GM12878 (cell line): Measurements from ENCODE around the gene BRWD1. TPM values are rescaled to one million over a fixed set of nuclear protein-coding genes. Genes with fewer than 3 reads are reported as not detected.

Experiments used
- ATAC-seq: fragments of 200-7000 bp; cut with Tn5 transposase; 3 replicates; pipeline ENCODE4 v1.9.1; 2020; ENCODE audit warnings: mild to moderate bottlenecking, moderate library complexity
- BruUV-seq: library from RNA; stranded (reverse); fragments of 400-500 nt; replicated peaks from 2 replicates; lab custom pipeline; 2021; lab: Mats Ljungman, UMichigan
- CTCF ChIA-PET: fragments of 300-600 bp; sonication (Branson Sonifier 250); formaldehyde crosslinking; extraction: SDS; loops from one replicate; lab custom pipeline; 2021; ENCODE audit warnings: inconsistent platforms; lab: Yijun Ruan, JAX
- POLR2A ChIA-PET: fragments of 350-600 bp; formaldehyde crosslinking; extraction: SDS; loops from one replicate; lab custom pipeline; 2021; ENCODE audit warnings: inconsistent platforms; lab: Charles Lee
- RAD21 ChIA-PET: fragments of 300-600 bp; sonication (Branson Sonifier 250); formaldehyde crosslinking; loops from one replicate; lab custom pipeline; 2023; ENCODE audit warnings: antibody characterized with exemption; ENCODE audit not compliant: unreplicated experiment; lab: Charles Lee
- SMC1A ChIA-PET: fragments of 300-600 bp; sonication (Branson Sonifier 250); formaldehyde crosslinking; loops from one replicate; lab custom pipeline; 2023; ENCODE audit not compliant: unreplicated experiment, uncharacterized antibody; lab: Charles Lee
- DNase-seq: peaks from one replicate; pipeline ENCODE4 v3.0.0-alpha.2; 2011; ENCODE audit warnings: low read depth, low spot score
- FAIRE-seq: peaks from 3 replicates; lab custom pipeline; 2011; peaks lifted over from hg19 to GRCh38; lab: Jason Lieb, UNC
- H2AFZ ChIP-seq: 2 replicates; pipeline ENCODE4 v1.6.0; 2011; ENCODE audit warnings: low read depth, low read length, control low read depth; ENCODE audit not compliant: control insufficient read depth
- H3K27ac ChIP-seq: 2 replicates; pipeline ENCODE4 v1.5.1; 2011; ENCODE audit warnings: control low read depth; ENCODE audit not compliant: control insufficient read depth, insufficient read depth
- H3K27me3 ChIP-seq, 2 experiments: replicated peaks in 1 of 2; 2 replicates each; pipeline versions ENCODE4 v1.6.0 to v1.6.1; 2011; ENCODE audit warnings: low read length in 1 of 2; ENCODE audit not compliant: control insufficient read depth in 2 of 2, insufficient read depth in 2 of 2
- H3K36me3 ChIP-seq, 2 experiments: 2 replicates each; pipeline ENCODE4 v1.5.1; 2011; ENCODE audit warnings: low read length in 1 of 2; ENCODE audit not compliant: control insufficient read depth in 2 of 2, insufficient read depth in 2 of 2
- H3K4me1 ChIP-seq: 2 replicates; pipeline ENCODE4 v1.6.1; 2011; ENCODE audit warnings: mild to moderate bottlenecking, low read length, moderate library complexity, mixed read lengths; ENCODE audit not compliant: control insufficient read depth, insufficient read depth
- H3K4me2 ChIP-seq: 2 replicates; pipeline ENCODE4 v1.6.0; 2011; ENCODE audit warnings: control low read depth; ENCODE audit not compliant: control insufficient read depth, insufficient read depth
- H3K4me3 ChIP-seq: fragments of 200-600 bp; sonication (generic); 2 replicates; pipeline ENCODE4 v1.5.1; 2016
- H3K79me2 ChIP-seq: 2 replicates; pipeline ENCODE4 v1.6.0; 2011; ENCODE audit warnings: low read length; ENCODE audit not compliant: control insufficient read depth, insufficient read depth
- H3K9ac ChIP-seq: 2 replicates; pipeline ENCODE4 v1.8.0; 2011; ENCODE audit warnings: low read length, control low read depth, mixed read lengths; ENCODE audit not compliant: control insufficient read depth, insufficient read depth
- H3K9me3 ChIP-seq: replicated peaks from 3 replicates; pipeline ENCODE4 v1.5.1; 2011; ENCODE audit warnings: mild to moderate bottlenecking, low read length; ENCODE audit not compliant: control insufficient read depth, insufficient read depth
- H4K20me1 ChIP-seq: 2 replicates; pipeline ENCODE4 v1.6.0; 2011; ENCODE audit not compliant: control insufficient read depth, insufficient read depth
- BMI1 ChIP-seq: fragments of 450-650 bp; IDR thresholded peaks from 2 replicates; pipeline ENCODE4 v1.6.1; 2016; ENCODE audit warnings: mild to moderate bottlenecking, moderate library complexity, borderline replicate concordance
- ETV6 ChIP-seq, 2 experiments: fragments of 450-650 bp in 1 of 2; IDR thresholded peaks in 1 of 2; conservative IDR thresholded peaks in 1 of 2; 2 replicates each; pipeline ENCODE4 v1.6.1; 2014; ENCODE audit warnings: antibody characterized with exemption in 1 of 2, borderline replicate concordance in 1 of 2, low read depth in 1 of 2, mild to moderate bottlenecking in 1 of 2, moderate library complexity in 1 of 2
- HDAC6 ChIP-seq: fragments of 200-600 bp; sonication (generic); IDR thresholded peaks from one replicate; pipeline ENCODE4 v1.8.0; 2017; ENCODE audit warnings: antibody characterized with exemption; ENCODE audit not compliant: unreplicated experiment
- MEF2B ChIP-seq: fragments of 450-650 bp; IDR thresholded peaks from 2 replicates; pipeline ENCODE4 v1.6.1; 2018; ENCODE audit warnings: mild to moderate bottlenecking, moderate library complexity; ENCODE audit not compliant: partially characterized antibody, poor library complexity, severe bottlenecking
- NFYA ChIP-seq: IDR thresholded peaks from 2 replicates; pipeline ENCODE4 v1.6.1; 2011; ENCODE audit warnings: low read depth, mild to moderate bottlenecking, low read length, improper control_type of control experiment, borderline replicate concordance
- NFYB ChIP-seq: IDR thresholded peaks from 2 replicates; pipeline ENCODE4 v1.6.1; 2011; ENCODE audit warnings: low read depth, mild to moderate bottlenecking, low read length, improper control_type of control experiment, moderate library complexity; ENCODE audit not compliant: insufficient read depth
- POLR2A ChIP-seq: IDR thresholded peaks from 2 replicates; pipeline ENCODE4 v1.6.1; 2011; ENCODE audit warnings: low read depth, mild to moderate bottlenecking, low read length
- POU2F2 ChIP-seq: IDR thresholded peaks from 3 replicates; pipeline ENCODE4 v1.6.1; 2011; ENCODE audit warnings: low read depth, mild to moderate bottlenecking, low read length, borderline replicate concordance
- STAT1 ChIP-seq: fragments of 450-650 bp; conservative IDR thresholded peaks from 2 replicates; pipeline ENCODE4 v1.6.1; 2014; ENCODE audit warnings: antibody characterized with exemption, mild to moderate bottlenecking
- TARDBP ChIP-seq: IDR thresholded peaks from 2 replicates; pipeline ENCODE4 v1.6.1; 2016; ENCODE audit warnings: borderline replicate concordance
- WRNIP1 ChIP-seq: IDR thresholded peaks from 2 replicates; pipeline ENCODE4 v1.6.1; 2011; ENCODE audit warnings: low read depth, low read length, improper control_type of control experiment, borderline replicate concordance
- YBX1 ChIP-seq: fragments of 450-650 bp; IDR thresholded peaks from 2 replicates; pipeline ENCODE4 v1.6.1; 2016; ENCODE audit warnings: antibody characterized with exemption
- ZBTB11 ChIP-seq: fragments of 450-650 bp; formaldehyde crosslinking; IDR thresholded peaks from 2 replicates; pipeline ENCODE4 v1.5.0; 2022; ENCODE audit warnings: mild to moderate bottlenecking, missing genetic modification characterization
- ZNF207 ChIP-seq: fragments of 450-650 bp; IDR thresholded peaks from 2 replicates; pipeline ENCODE4 v1.6.1; 2014; ENCODE audit warnings: antibody characterized with exemption, mild to moderate bottlenecking, borderline replicate concordance
- ZNF274 ChIP-seq: IDR thresholded peaks from one replicate; pipeline ENCODE4 v1.8.0; 2011; ENCODE audit not compliant: insufficient read length, insufficient read depth
- ZSCAN29 ChIP-seq: fragments of 450-650 bp; IDR thresholded peaks from 2 replicates; pipeline ENCODE4 v1.6.1; 2017; ENCODE audit warnings: mild to moderate bottlenecking, moderate library complexity
- WGBS: methylation state at CpG from one replicate; pipeline ENCODE4 v1.1.6; 2016; ENCODE audit warnings: low lambda C conversion rate; ENCODE audit not compliant: insufficient replicate concordance, insufficient coverage; ENCODE audit errors: missing lambda C conversion rate; 5-methylcytosine and 5-hydroxymethylcytosine counted together
- in situ Hi-C: fragments of 300-500 bp; cut with MboI; formaldehyde crosslinking; loops from 9 replicates; pipeline ENCODE4 v1.14.3; 2018; ENCODE audit warnings: mixed read lengths
- intact Hi-C: fragments of 100-400 bp; cut with micrococcal nuclease; formaldehyde crosslinking; loops from one replicate; pipeline ENCODE4 v1.14.2; 2022; ENCODE audit not compliant: unreplicated experiment
- polyA plus RNA-seq, 11 experiments: library from polyadenylated mRNA; depleted of rRNA in 4 of 11; unstranded in 6 of 11; stranded (reverse) in 5 of 11; fragments of >200 nt; fragmentation: Nextera tagmentation in 4 of 11; fragmentation: Illumina TruSeq in 1 of 11; extraction: Ambion mirVana in 4 of 11; extraction: Trizol in 1 of 11; gene quantifications; 1 replicate in 1 of 11; 2 replicates in 10 of 11; pipeline versions ENCODE4 v1.2.1 to v1.2.3, GENCODE V29; 2011 to 2016; ENCODE audit warnings: inconsistent platforms in 2 of 11, missing spikeins in 2 of 11, low read depth in 1 of 11
- total RNA-seq, 4 experiments: library from RNA; depleted of rRNA in 3 of 4; stranded (reverse); fragments of >200 nt in 3 of 4; fragmentation: Illumina TruSeq in 1 of 4; extraction: Trizol in 1 of 4; gene quantifications; 2 replicates each; pipeline versions ENCODE4 v1.2.1 to v1.2.3, GENCODE V29; 2013 to 2021
- TF ChIP-seq, protein P1 (sequence below): IDR thresholded peaks from 2 replicates; pipeline ENCODE4 v1.6.1; 2012; ENCODE audit warnings: low read depth, low read length, improper control_type of control experiment

BRWD1 gene
- total and polyA plus RNA-seq, 10 of the 15 experiments (the other 5 are each of a cell fraction or from before 2014, with no cell fraction given): 3.1 to 19.0 (median 13.5) TPM

DNA sequence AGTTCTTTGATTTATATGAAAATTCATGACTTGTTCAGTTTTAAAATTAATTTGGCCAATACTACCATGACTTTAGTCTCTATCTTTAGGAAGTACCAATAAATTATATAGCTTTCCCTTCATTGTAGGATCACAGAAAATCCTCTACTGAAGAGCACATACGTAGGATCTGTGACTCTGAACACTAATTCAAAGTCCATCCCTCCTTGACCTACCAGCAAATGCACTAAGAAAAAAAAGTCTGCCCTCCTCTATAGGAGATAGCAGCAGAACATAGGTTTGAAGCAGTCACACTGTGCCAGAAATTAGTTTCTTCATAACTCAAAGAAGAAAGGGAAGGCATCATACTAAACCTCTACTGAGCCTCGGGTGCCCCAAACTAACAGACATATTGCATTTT, 16.5 kb downstream of the BRWD1 start (continued):
- no peak for TF ChIP-seq MEF2B
- no peak for TF ChIP-seq STAT1
- TF ChIP-seq ETV6 (conservative IDR thresholded peaks at IDR 0.05 in 1 of 2, IDR thresholded peaks at IDR 0.05 in 1 of 2; ENCODE audit: borderline replicate concordance in 1 of 2, low read depth in 1 of 2): no peak
- no peak for TF ChIP-seq TARDBP

GRCh38 chr21:39288987-39289386, 24.4 kb downstream of the BRWD1 start:
- ATAC-seq (no peak), DNase-seq (no peak), FAIRE-seq (no peak)
- ChIA-PET SMC1A (interaction anchor here (1.3 kb wide), 1 partner anchor 8 kb away, joined by 3 read pairs; no protein-coding TSS in a partner anchor), POLR2A (no interaction called here), RAD21 (no interaction called here), CTCF (no interaction called here)
- Histone ChIP-seq H3K4me2 (no peak overlapping the region), H2AFZ (no peak overlapping the region), H3K27me3 (no peaks in the 10 kb centered on the region), H4K20me1 (no peaks in the 10 kb centered on the region), H3K4me3 (no peak overlapping the region), H3K27ac (no peak overlapping the region), H3K79me2 (no peaks in the 10 kb centered on the region), H3K9me3 (peaks cover 5% of the 10 kb centered on the region; the same call in 2 of the 3 replicates), H3K36me3 (peaks cover 6 to 30% of the 10 kb centered on the region in 2 experiments; a peak in 3 of 4 replicates), H3K4me1 (no peaks in the 10 kb centered on the region), H3K9ac (no peak overlapping the region)
- 100% methylated on average over 1 of the region's 1 CpG for WGBS
- intact Hi-C loops (no loop called here), in situ Hi-C loops (no loop called here)
- no peak for TF ChIP-seq ZNF207
- no peak for TF ChIP-seq ZBTB11 (CRISPR knock-in tag)
- TF ChIP-seq POU2F2: no peak
- TF ChIP-seq STAT1: no peak
- no peak for TF ChIP-seq BMI1
- TF ChIP-seq NFYB: no peak
- TF ChIP-seq NFYA: no peak
- TF ChIP-seq POLR2A: no peak
- no peak for TF ChIP-seq WRNIP1
- TF ChIP-seq YBX1: no peak
- TF ChIP-seq, protein P1, sequence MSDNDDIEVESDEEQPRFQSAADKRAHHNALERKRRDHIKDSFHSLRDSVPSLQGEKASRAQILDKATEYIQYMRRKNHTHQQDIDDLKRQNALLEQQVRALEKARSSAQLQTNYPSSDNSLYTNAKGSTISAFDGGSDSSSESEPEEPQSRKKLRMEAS: no peak
- no peak for TF ChIP-seq ZSCAN29
- TF ChIP-seq HDAC6: no peak
- no peak for TF ChIP-seq ZNF274
- BruUV-seq: no TSS peak
